HCT116 (cell line): ENCODE results near the gene ARMC10. TPM values are rescaled to one million over a fixed set of nuclear protein-coding genes. Genes with fewer than 3 reads are reported as not detected.

Source experiments
- ATAC-seq: fragments of 200-7000 bp; cut with Tn5 transposase; 2 replicates; pipeline ENCODE4 v1.9.1; 2020; ENCODE audit warnings: mild to moderate bottlenecking, moderate library complexity
- BruUV-seq: library from RNA; stranded (reverse); fragments of 400-500 nt; replicated peaks from 2 replicates; lab custom pipeline; 2021; lab: Mats Ljungman, UMichigan
- CTCF ChIA-PET: fragments of 300-600 bp; sonication (Branson Sonifier 250); formaldehyde crosslinking; loops from one replicate; lab custom pipeline; 2021; ENCODE audit warnings: antibody characterized with exemption; lab: Charles Lee
- POLR2A ChIA-PET: fragments of 300-600, 350-600 bp; sonication (Branson Sonifier 250); formaldehyde crosslinking; loops from one replicate; lab custom pipeline; 2021; ENCODE audit warnings: antibody characterized with exemption; lab: Charles Lee
- RAD21 ChIA-PET, 2 experiments: fragments of 300-600 bp; sonication (Branson Sonifier 250); formaldehyde crosslinking; loops; one replicate each; lab custom pipeline; 2023; ENCODE audit warnings: low total read pairs in 2 of 2; ENCODE audit not compliant: uncharacterized antibody in 2 of 2, unreplicated experiment in 2 of 2, low non-redundant PET in 1 of 2; lab: Charles Lee
- DNase-seq: peaks from one replicate; pipeline ENCODE4 v3.0.0-alpha.2; 2010; ENCODE audit warnings: low read depth, low spot score
- H2AFZ ChIP-seq: fragments of 200-600 bp; shearing (Covaris generic), sonication (generic); 2 replicates; pipeline ENCODE4 v1.6.1; 2017; ENCODE audit warnings: low read depth, mixed run types, mixed read lengths, antibody characterized with exemption, low read length; ENCODE audit not compliant: poor library complexity, severe bottlenecking
- H3K27ac ChIP-seq: 2 replicates; pipeline ENCODE4 v1.5.1; 2012; ENCODE audit warnings: low read depth, low read length
- H3K27me3 ChIP-seq: fragments of 200-600 bp; sonication (generic); 2 replicates; pipeline ENCODE4 v1.6.1; 2016; ENCODE audit warnings: mixed run types, low read length, mixed read lengths; ENCODE audit not compliant: insufficient read depth
- H3K36me3 ChIP-seq, 2 experiments: fragments of 200-500 bp in 1 of 2; fragments of 200-600 bp in 1 of 2; sonication (Bioruptor generic) in 1 of 2; sonication (generic) in 1 of 2; 2 replicates each; pipeline versions ENCODE4 v1.5.1 to v1.6.1; 2014 to 2016; ENCODE audit warnings: low read length in 2 of 2, inconsistent platforms in 1 of 2, mixed read lengths in 1 of 2, mixed run types in 1 of 2; ENCODE audit not compliant: insufficient read depth in 2 of 2, control insufficient read depth in 1 of 2
- H3K4me1 ChIP-seq, 2 experiments: fragments of 200-600 bp in 1 of 2; sonication (generic) in 1 of 2; 2 replicates each; pipeline versions ENCODE4 v1.5.1 to v1.6.1; 2012 to 2017; ENCODE audit warnings: low read length in 2 of 2, inconsistent platforms in 1 of 2, mild to moderate bottlenecking in 1 of 2, mixed read lengths in 1 of 2, mixed run types in 1 of 2, moderate library complexity in 1 of 2; ENCODE audit not compliant: insufficient read depth in 2 of 2, control insufficient read depth in 1 of 2
- H3K4me2 ChIP-seq: fragments of 200-600 bp; sonication (generic); 2 replicates; pipeline ENCODE4 v1.6.1; 2017; ENCODE audit warnings: mixed run types, low read length, mixed read lengths
- H3K4me3 ChIP-seq, 2 experiments: fragments of 200-600 bp in 1 of 2; sonication (generic) in 1 of 2; replicated peaks in 1 of 2; 2 replicates each; pipeline ENCODE4 v1.5.1; 2011 to 2016; ENCODE audit warnings: low read length in 2 of 2, control low read depth in 1 of 2, low read depth in 1 of 2, mild to moderate bottlenecking in 1 of 2, mixed read lengths in 1 of 2, mixed run types in 1 of 2
- H3K79me2 ChIP-seq: fragments of 200-600 bp; sonication (generic); 2 replicates; pipeline ENCODE4 v1.6.1; 2017; ENCODE audit warnings: mild to moderate bottlenecking, mixed run types, low read length, moderate library complexity, mixed read lengths; ENCODE audit not compliant: insufficient read depth
- H3K9ac ChIP-seq: fragments of 200-600 bp; sonication (generic); 2 replicates; pipeline ENCODE4 v1.6.1; 2016; ENCODE audit warnings: low read length, mixed read lengths
- H3K9me2 ChIP-seq: fragments of 200-600 bp; sonication (generic), shearing (Covaris generic); 2 replicates; pipeline ENCODE4 v1.6.1; 2017; ENCODE audit warnings: mixed run types, mild to moderate bottlenecking, moderate library complexity; ENCODE audit not compliant: insufficient read depth
- H3K9me3 ChIP-seq, 2 experiments: fragments of 200-500 bp in 1 of 2; fragments of 200-600 bp in 1 of 2; sonication (Bioruptor generic) in 1 of 2; sonication (generic) in 1 of 2; 2 replicates each; pipeline ENCODE4 v1.6.1; 2014 to 2017; ENCODE audit warnings: low read length in 2 of 2, mixed read lengths in 2 of 2, inconsistent platforms in 1 of 2, low read depth in 1 of 2, mild to moderate bottlenecking in 1 of 2, mixed run types in 1 of 2, moderate library complexity in 1 of 2; ENCODE audit not compliant: control insufficient read depth in 1 of 2, insufficient read depth in 1 of 2
- H4K20me1 ChIP-seq: fragments of 200-600 bp; sonication (generic), shearing (Covaris generic); 2 replicates; pipeline ENCODE4 v1.6.1; 2017; ENCODE audit warnings: mixed run types, mild to moderate bottlenecking, moderate library complexity; ENCODE audit not compliant: insufficient read depth
- CBX3 ChIP-seq: IDR thresholded peaks from 2 replicates; pipeline ENCODE4 v1.6.1; 2012; ENCODE audit warnings: low read depth
- CEBPB ChIP-seq: IDR thresholded peaks from 2 replicates; pipeline ENCODE4 v1.6.1; 2012; ENCODE audit warnings: low read depth
- EGR1 ChIP-seq: IDR thresholded peaks from 2 replicates; pipeline ENCODE4 v1.6.1; 2012; ENCODE audit warnings: low read depth
- EZH2phosphoT487 ChIP-seq: fragments of 200-600 bp; IDR thresholded peaks from 2 replicates; pipeline ENCODE4 v1.6.1; 2018; ENCODE audit warnings: antibody characterized with exemption, borderline replicate concordance
- JUND ChIP-seq: IDR thresholded peaks from 2 replicates; pipeline ENCODE4 v1.6.1; 2012
- POLR2A ChIP-seq: IDR thresholded peaks from 2 replicates; pipeline ENCODE4 v1.7.0; 2011; ENCODE audit warnings: borderline replicate concordance; ENCODE audit not compliant: insufficient read depth, insufficient read length; ENCODE audit errors: extremely low read depth
- POLR2AphosphoS5 ChIP-seq: IDR thresholded peaks from 2 replicates; pipeline ENCODE4 v1.6.1; 2011; ENCODE audit warnings: mild to moderate bottlenecking, low read depth, low read length, moderate library complexity
- RAD21 ChIP-seq: IDR thresholded peaks from 2 replicates; pipeline ENCODE4 v1.6.1; 2012; ENCODE audit warnings: low read depth, mild to moderate bottlenecking
- SIN3A ChIP-seq: IDR thresholded peaks from 2 replicates; pipeline ENCODE4 v1.6.1; 2012; ENCODE audit warnings: low read depth
- SP1 ChIP-seq: IDR thresholded peaks from 2 replicates; pipeline ENCODE4 v1.6.1; 2012; ENCODE audit warnings: low read depth
- TCF7L2 ChIP-seq: IDR thresholded peaks from 2 replicates; pipeline ENCODE4 v1.7.0; 2011; ENCODE audit warnings: borderline replicate concordance, inconsistent platforms; ENCODE audit not compliant: insufficient read depth, insufficient read length; ENCODE audit errors: extremely low read depth
- YY1 ChIP-seq: IDR thresholded peaks from 2 replicates; pipeline ENCODE4 v1.6.1; 2011; ENCODE audit warnings: low read length, low read depth, moderate library complexity, mild to moderate bottlenecking; ENCODE audit not compliant: insufficient replicate concordance; ENCODE audit errors: extremely low read depth
- ZFX ChIP-seq: fragments of 450-650 bp; IDR thresholded peaks from 2 replicates; pipeline ENCODE4 v1.6.1; 2017
- ZNF274 ChIP-seq: fragments of 200-500 bp; sonication (Bioruptor generic); IDR thresholded peaks from 2 replicates; pipeline ENCODE4 v1.6.1; 2014; ENCODE audit warnings: mild to moderate bottlenecking, low read depth, low read length, inconsistent platforms
- intact Hi-C: fragments of 100-400 bp; cut with micrococcal nuclease; formaldehyde crosslinking; loops from 2 replicates; pipeline ENCODE4 v1.10.0; 2022
- total RNA-seq: library from RNA; stranded (reverse); gene quantifications from one replicate; pipeline ENCODE4 v1.2.1, GENCODE V29; 2021; ENCODE audit not compliant: unreplicated experiment
- TF ChIP-seq, protein P1 (sequence below): IDR thresholded peaks from 2 replicates; pipeline ENCODE4 v1.6.1; 2011; ENCODE audit warnings: mild to moderate bottlenecking, low read length, moderate library complexity; ENCODE audit not compliant: insufficient replicate concordance; ENCODE audit errors: extremely low read depth
- TF ChIP-seq, protein P2 (sequence below): IDR thresholded peaks from 2 replicates; pipeline ENCODE4 v1.6.1; 2012
- TF ChIP-seq, protein P3 (sequence below), 3 experiments: fragments of 200-600 bp in 1 of 3; sonication (generic) in 1 of 3; IDR thresholded peaks in 2 of 3; conservative IDR thresholded peaks in 1 of 3; 2 replicates each; pipeline ENCODE4 v1.5.1; 2012 to 2017; ENCODE audit warnings: low read depth in 2 of 3, low read length in 2 of 3, antibody characterized with exemption in 1 of 3, borderline replicate concordance in 1 of 3, control low read depth in 1 of 3, mild to moderate bottlenecking in 1 of 3, mixed read lengths in 1 of 3, mixed run types in 1 of 3, moderate library complexity in 1 of 3; ENCODE audit not compliant: insufficient read depth in 1 of 3

ARMC10 gene
- total RNA-seq, 1 experiment from 2014 or later, result 53.3 TPM

DNA sequence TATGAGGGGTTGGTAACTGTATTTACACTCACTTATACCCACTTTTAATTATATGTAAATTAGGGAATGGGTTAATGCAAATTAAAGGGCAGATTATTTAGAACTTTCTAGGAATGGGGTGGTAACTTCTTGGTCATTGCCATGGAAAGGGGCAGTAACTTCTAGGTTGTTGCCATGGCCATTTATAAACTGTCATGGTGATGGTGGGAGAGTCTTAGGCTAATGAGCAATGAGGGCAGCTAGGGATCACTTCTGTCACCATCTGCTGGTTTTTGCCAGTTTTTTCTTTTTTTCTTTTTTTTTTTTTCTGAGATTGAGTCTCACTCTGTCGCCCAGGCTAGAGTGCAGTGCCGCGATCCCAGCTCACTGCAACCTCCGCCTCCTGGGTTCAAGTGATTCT lies 40.8 kb downstream of the ARMC10 start:
- no peak overlapping the region for H3K27ac ChIP-seq
- H3K4me1 ChIP-seq, result peaks cover 8 to 12% of the 10 kb centered on the region in 2 experiments
- RAD21 ChIA-PET, result no interaction called here
- CTCF ChIA-PET, result no interaction called here
- H3K79me2 ChIP-seq, result no peaks in the 10 kb centered on the region
- no peak for ATAC-seq
- TF ChIP-seq YY1 (no peak), ZNF274 (no peak), JUND (no peak), EZH2phosphoT487 (no peak), ZFX (no peak), SP1 (no peak), CBX3 (no peak), TCF7L2 (no peak), SIN3A (no peak), EGR1 (no peak), RAD21 (no peak), POLR2A (no peak), CEBPB (no peak), POLR2AphosphoS5 (no peak)
- TF ChIP-seq, protein P1, sequence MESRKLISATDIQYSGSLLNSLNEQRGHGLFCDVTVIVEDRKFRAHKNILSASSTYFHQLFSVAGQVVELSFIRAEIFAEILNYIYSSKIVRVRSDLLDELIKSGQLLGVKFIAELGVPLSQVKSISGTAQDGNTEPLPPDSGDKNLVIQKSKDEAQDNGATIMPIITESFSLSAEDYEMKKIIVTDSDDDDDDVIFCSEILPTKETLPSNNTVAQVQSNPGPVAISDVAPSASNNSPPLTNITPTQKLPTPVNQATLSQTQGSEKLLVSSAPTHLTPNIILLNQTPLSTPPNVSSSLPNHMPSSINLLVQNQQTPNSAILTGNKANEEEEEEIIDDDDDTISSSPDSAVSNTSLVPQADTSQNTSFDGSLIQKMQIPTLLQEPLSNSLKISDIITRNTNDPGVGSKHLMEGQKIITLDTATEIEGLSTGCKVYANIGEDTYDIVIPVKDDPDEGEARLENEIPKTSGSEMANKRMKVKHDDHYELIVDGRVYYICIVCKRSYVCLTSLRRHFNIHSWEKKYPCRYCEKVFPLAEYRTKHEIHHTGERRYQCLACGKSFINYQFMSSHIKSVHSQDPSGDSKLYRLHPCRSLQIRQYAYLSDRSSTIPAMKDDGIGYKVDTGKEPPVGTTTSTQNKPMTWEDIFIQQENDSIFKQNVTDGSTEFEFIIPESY, result no peak
- TF ChIP-seq, protein P2, sequence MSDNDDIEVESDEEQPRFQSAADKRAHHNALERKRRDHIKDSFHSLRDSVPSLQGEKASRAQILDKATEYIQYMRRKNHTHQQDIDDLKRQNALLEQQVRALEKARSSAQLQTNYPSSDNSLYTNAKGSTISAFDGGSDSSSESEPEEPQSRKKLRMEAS, result no peak
- TF ChIP-seq, protein P3, sequence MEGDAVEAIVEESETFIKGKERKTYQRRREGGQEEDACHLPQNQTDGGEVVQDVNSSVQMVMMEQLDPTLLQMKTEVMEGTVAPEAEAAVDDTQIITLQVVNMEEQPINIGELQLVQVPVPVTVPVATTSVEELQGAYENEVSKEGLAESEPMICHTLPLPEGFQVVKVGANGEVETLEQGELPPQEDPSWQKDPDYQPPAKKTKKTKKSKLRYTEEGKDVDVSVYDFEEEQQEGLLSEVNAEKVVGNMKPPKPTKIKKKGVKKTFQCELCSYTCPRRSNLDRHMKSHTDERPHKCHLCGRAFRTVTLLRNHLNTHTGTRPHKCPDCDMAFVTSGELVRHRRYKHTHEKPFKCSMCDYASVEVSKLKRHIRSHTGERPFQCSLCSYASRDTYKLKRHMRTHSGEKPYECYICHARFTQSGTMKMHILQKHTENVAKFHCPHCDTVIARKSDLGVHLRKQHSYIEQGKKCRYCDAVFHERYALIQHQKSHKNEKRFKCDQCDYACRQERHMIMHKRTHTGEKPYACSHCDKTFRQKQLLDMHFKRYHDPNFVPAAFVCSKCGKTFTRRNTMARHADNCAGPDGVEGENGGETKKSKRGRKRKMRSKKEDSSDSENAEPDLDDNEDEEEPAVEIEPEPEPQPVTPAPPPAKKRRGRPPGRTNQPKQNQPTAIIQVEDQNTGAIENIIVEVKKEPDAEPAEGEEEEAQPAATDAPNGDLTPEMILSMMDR (IDR thresholded peaks at IDR 0.05 in 2 of 3, conservative IDR thresholded peaks at IDR 0.05 in 1 of 3; ENCODE audit: borderline replicate concordance in 1 of 3, insufficient read depth in 1 of 3, low read depth in 2 of 3, low read length in 2 of 3), result no peak
- no peaks in the 10 kb centered on the region for H4K20me1 ChIP-seq
- intact Hi-C loops, result no loop called here
- no peaks in the 10 kb centered on the region for H3K27me3 ChIP-seq
- H3K9ac ChIP-seq, result no peak overlapping the region
- H2AFZ ChIP-seq, result no peak overlapping the region
- no peaks in the 10 kb centered on the region for H3K9me3 ChIP-seq
- H3K9me2 ChIP-seq, result no peaks in the 10 kb centered on the region
- BruUV-seq, result no TSS peak
- POLR2A ChIA-PET, result no interaction called here
- no peak overlapping the region for H3K4me2 ChIP-seq
- no peak for DNase-seq
- H3K4me3 ChIP-seq, result no peak overlapping the region
- peaks cover 0 to 8% of the 10 kb centered on the region in 2 experiments; a peak in 1 of 4 replicates for H3K36me3 ChIP-seq
